Measurements from ENCODE around the gene SYN1. TPM values are rescaled to one million over a fixed set of nuclear protein-coding genes. Genes with fewer than 3 reads are reported as not detected.

The SYN1 gene
- total and polyA plus RNA-seq, 2 experiments from 2014 or later: 3.6 to 6.7 TPM

GRCh38 chrX:47581731-47582647 lies 37.7 kb downstream of the SYN1 start, which contains the start of gene TIMP1 (continued):
- TF ChIP-seq, protein P1, sequence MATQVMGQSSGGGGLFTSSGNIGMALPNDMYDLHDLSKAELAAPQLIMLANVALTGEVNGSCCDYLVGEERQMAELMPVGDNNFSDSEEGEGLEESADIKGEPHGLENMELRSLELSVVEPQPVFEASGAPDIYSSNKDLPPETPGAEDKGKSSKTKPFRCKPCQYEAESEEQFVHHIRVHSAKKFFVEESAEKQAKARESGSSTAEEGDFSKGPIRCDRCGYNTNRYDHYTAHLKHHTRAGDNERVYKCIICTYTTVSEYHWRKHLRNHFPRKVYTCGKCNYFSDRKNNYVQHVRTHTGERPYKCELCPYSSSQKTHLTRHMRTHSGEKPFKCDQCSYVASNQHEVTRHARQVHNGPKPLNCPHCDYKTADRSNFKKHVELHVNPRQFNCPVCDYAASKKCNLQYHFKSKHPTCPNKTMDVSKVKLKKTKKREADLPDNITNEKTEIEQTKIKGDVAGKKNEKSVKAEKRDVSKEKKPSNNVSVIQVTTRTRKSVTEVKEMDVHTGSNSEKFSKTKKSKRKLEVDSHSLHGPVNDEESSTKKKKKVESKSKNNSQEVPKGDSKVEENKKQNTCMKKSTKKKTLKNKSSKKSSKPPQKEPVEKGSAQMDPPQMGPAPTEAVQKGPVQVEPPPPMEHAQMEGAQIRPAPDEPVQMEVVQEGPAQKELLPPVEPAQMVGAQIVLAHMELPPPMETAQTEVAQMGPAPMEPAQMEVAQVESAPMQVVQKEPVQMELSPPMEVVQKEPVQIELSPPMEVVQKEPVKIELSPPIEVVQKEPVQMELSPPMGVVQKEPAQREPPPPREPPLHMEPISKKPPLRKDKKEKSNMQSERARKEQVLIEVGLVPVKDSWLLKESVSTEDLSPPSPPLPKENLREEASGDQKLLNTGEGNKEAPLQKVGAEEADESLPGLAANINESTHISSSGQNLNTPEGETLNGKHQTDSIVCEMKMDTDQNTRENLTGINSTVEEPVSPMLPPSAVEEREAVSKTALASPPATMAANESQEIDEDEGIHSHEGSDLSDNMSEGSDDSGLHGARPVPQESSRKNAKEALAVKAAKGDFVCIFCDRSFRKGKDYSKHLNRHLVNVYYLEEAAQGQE (IDR thresholded peaks at IDR 0.05; ENCODE audit: unreplicated experiment): no peak
- TF ChIP-seq JUNB (IDR thresholded peaks at IDR 0.05; ENCODE audit: unreplicated experiment): no peak

DNA sequence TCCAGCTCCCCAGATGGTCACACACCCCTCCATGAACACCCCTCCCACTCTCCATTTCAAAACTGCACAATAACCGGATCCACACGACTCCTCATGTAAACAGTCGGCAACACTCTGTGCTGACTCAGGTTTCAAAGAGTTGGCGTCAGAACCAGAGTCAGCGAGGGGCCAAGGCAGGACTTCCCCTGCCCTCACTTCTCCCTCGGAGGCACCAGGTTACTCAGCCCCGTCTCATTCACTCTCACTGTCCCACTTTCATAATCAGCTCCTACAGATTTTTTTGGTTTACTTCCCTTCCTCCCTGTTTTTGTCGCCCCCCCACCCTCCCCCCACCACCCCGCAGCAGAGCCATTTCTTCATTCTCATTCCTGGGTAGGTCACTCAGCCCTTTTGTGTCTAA lies 40.1 kb downstream of the SYN1 start:
- Histone ChIP-seq H3K36me3 (ENCODE audit: insufficient read depth) (no peaks in the 10 kb centered on the region), H3K79me2 (replicated peaks; ENCODE audit: insufficient read depth) (no peaks in the 10 kb centered on the region), H3K27ac (ENCODE audit: low read depth) (no peak overlapping the region), H3K4me1 (ENCODE audit: insufficient read depth) (peaks cover 4% of the 10 kb centered on the region; the same call in 1 of the 2 replicates), H3K4me3 (no peak overlapping the region), H3K4me2 (no peak overlapping the region), H3F3A (replicated peaks; ENCODE audit: low read depth) (no peaks in the 10 kb centered on the region), H3K27me3 (ENCODE audit: insufficient read depth) (no peaks in the 10 kb centered on the region), H4K20me1 (replicated peaks; ENCODE audit: insufficient read depth) (no peaks in the 10 kb centered on the region), H3K9me2 (ENCODE audit: insufficient read depth) (no peaks in the 10 kb centered on the region), H2AFZ (no peak overlapping the region)
- TF ChIP-seq JUNB (IDR thresholded peaks at IDR 0.05; ENCODE audit: unreplicated experiment) (no peak), NANOG (IDR thresholded peaks at IDR 0.05; ENCODE audit: borderline replicate concordance) (no peak), ETS1 (IDR thresholded peaks at IDR 0.05) (no peak), EZH2 (IDR thresholded peaks at IDR 0.05; ENCODE audit: low read depth, unreplicated experiment) (no peak), ZNF331 (CRISPR knock-in tag; IDR thresholded peaks at IDR 0.05; ENCODE audit: low read depth) (no peak)
- TF ChIP-seq, protein P2, sequence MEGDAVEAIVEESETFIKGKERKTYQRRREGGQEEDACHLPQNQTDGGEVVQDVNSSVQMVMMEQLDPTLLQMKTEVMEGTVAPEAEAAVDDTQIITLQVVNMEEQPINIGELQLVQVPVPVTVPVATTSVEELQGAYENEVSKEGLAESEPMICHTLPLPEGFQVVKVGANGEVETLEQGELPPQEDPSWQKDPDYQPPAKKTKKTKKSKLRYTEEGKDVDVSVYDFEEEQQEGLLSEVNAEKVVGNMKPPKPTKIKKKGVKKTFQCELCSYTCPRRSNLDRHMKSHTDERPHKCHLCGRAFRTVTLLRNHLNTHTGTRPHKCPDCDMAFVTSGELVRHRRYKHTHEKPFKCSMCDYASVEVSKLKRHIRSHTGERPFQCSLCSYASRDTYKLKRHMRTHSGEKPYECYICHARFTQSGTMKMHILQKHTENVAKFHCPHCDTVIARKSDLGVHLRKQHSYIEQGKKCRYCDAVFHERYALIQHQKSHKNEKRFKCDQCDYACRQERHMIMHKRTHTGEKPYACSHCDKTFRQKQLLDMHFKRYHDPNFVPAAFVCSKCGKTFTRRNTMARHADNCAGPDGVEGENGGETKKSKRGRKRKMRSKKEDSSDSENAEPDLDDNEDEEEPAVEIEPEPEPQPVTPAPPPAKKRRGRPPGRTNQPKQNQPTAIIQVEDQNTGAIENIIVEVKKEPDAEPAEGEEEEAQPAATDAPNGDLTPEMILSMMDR (conservative IDR thresholded peaks at IDR 0.05; ENCODE audit: low read depth in 2 of 2): no peak
- Mint-ChIP-seq H3K27ac (no peak overlapping the region), H3K4me1 (peaks cover 35% of the 10 kb centered on the region), H3K36me3 (ENCODE audit: low read depth) (no peaks in the 10 kb centered on the region), H3K9me3 (no peaks in the 10 kb centered on the region), H3K4me3 (no peak overlapping the region), H3K27me3 (ENCODE audit: insufficient read depth, low read depth, poor library complexity) (peaks cover 17% of the 10 kb centered on the region)
- DNase-seq (ENCODE audit: low spot score) (no peak), ATAC-seq (no peak)

Data from GM23338 (cell line).